ENCODE results near the gene SH3RF3.
A peak's percentile ranks its signal among the peaks of the same experiment; 100 is the strongest.
"Not testable (repeated sequence)": the region's sequence is repeated elsewhere in the genome, so short reads cannot be mapped to it uniquely, and the experiment has no call there.

SH3RF3 gene

GRCh38 chr2:109222422-109222821 lies 93.4 kb downstream of the SH3RF3 start:
- no peak for DNase-seq

- DNase-seq = no peak
Observed at GRCh38 chr2:109222825-109223471, 93.9 kb downstream of the SH3RF3 start.

GRCh38 chr2:109223490-109223889 lies 94.5 kb downstream of the SH3RF3 start:
- DNase-seq = no peak

- not testable (repeated sequence) for DNase-seq
Observed at GRCh38 chr2:109224341-109224740, 95.3 kb downstream of the SH3RF3 start.

DNA sequence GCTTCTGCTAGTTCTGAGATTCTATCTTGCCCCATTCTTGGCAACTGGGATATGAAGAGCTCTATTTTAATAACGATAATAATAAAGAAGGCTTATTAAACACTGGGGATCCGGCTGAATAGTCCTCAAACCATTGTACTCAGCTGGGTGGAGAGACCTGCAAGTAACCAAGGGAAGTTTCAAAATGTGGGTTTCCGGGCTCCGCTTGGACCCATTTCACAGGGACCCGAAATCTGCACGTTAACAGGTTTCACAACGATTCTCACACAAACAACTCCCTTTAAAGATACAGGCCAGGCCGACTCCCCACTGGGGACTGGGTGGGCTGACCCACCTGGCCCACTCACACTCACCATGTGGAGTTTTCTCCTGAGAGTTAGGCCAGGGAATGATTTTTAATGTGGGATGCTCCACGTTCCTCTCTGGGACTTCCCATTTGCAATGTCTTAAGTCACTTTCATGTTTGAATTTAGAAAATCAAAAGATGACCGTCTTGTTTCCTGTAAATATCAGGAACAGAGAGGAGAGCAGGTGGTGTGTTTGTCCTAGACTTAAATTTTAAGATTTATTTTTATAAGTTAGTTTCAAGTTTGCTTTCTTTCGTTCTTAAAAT lies 96.3 kb downstream of the SH3RF3 start:
- DNase-seq = no peak

GRCh38 chr2:109226128-109226527 lies 97.1 kb downstream of the SH3RF3 start:
- no peak for DNase-seq

DNA sequence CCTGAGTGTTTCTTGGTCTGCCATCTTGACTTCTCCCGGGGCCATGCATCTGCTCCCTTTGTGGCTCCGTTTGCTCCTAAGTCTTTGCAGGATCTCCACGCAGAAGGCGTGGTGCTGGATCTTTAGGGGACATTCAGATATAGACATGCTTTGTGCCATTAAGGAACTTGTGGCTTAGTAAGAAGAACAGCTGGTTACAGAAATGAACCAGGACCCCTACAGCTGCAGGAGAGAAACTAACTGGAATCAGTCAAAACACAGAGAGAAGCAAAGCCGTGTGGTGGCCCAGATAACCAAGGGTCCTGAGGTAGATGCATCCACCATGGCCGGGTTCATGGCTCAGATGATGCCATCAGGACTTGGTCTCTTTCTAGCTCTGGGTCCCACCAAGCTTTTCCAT lies 97.6 kb downstream of the SH3RF3 start:
- DNase-seq = no peak

DNA sequence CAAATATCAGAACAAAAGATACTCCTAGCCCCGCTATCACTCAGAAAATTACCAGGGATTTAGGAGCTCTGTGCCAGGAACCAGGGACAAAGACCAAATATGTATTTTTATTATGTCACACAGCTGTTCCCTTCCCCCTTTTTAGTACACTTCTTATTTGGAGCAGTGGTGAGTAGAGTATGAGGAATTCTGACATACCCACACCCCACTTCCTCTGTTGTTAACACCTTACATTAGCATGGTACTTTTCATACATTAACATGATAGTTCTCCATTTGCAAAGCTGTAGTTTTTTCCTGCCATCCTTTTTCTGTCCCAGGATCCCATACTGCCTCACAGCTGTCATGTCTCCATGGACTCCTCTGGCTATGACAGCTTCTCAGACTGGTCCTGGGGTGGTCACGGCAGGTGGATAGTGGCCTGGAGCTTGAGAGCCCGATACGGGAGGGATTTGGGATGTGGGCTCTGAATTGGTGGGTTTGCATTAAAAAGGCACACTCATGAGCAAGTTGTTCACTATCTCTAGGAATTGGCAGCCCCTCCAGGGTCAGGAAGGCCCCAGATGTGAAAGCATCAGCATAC lies 100.2 kb downstream of the SH3RF3 start:
- no peak for DNase-seq

DNA sequence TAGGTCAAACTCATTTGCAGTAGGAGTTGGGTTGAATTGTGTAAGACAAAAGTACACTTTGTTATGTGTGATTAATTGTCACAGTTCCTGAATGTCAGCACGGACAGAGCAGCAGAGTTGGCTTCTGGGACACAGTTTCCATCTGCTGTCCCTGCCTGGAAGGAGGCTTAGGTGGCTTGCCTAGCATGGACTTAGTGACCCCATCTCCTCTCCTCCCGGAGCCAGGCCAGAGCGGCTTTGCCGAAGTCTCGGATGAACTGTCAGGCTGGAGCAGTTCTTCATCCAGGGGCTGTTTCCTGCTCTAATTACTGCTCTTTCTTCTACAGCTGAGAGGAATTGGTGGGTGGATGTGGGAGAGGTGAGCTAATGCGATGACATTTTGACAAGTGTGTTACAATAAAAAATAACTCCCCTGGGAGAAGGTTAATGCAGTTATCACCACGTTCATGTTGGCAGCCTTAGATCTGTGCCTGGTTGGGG lies 102.0 kb downstream of the SH3RF3 start:
- DNase-seq = no peak

DNA sequence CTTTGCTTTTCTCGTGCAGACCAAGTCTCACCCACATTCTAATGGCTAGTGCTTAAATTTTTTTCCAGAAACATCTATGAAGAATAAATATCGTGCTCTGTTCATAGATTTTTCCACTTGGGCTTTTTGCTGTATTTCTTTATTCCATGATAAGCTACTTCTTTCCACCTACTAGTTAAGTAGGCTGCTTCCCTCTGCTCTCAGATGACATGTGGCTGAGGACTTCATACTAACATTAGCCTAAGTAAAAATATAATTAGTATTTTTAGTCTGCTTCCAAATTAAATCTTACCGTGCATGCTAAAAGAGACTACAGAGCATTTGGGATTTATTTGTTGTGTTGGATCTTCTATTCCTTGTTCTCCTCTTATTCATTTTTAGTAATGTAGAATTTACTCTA lies 102.4 kb downstream of the SH3RF3 start:
- no peak for DNase-seq

GRCh38 chr2:109231996-109232705 lies 103.1 kb downstream of the SH3RF3 start:
- DNase-seq = no peak

GRCh38 chr2:109232909-109233308 lies 103.9 kb downstream of the SH3RF3 start:
- DNase-seq = no peak

- no peak for DNase-seq
Observed at GRCh38 chr2:109233643-109234042, 104.6 kb downstream of the SH3RF3 start.

DNA sequence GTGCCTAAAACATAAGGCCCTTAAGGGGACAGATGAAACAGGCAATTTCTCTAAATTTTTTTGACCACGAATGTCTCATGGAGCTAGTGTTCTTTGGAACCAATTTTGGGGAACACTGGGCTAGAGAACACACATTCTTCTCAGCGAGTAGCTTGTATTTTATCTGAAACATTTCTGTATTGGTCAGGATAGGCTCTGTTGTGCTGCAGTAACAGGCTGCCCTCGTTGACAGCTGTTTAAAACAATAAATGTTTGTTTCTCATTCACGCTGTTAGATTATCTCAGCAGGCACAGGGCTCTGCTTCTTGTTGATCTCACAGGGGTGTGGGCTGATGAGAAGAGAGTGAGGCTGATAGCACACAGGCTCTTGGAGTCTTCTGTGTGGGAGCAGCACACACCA lies 105.3 kb downstream of the SH3RF3 start:
- DNase-seq = no peak

DNA sequence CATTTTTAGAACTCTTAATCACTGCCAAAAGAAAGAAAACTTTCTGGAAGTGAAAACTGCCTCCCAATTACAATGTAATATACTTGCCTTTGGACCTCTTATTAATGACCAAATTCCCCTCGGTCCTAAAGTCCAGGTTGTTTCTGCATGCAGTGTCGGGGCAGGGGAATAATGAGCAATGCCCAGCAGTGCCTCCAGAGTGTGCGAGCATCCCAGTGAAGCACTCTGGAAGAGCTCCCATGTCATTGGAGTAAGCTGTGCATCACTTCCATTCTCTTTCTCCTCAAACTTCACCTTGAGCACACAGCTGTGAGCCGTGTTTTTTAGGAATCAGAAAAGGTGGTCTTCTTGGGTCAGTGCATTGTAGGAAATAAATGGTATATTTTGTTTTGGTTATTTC lies 107.1 kb downstream of the SH3RF3 start:
- no peak for DNase-seq

- DNase-seq = no peak
Observed at GRCh38 chr2:109237792-109238191, 108.8 kb downstream of the SH3RF3 start.

DNA sequence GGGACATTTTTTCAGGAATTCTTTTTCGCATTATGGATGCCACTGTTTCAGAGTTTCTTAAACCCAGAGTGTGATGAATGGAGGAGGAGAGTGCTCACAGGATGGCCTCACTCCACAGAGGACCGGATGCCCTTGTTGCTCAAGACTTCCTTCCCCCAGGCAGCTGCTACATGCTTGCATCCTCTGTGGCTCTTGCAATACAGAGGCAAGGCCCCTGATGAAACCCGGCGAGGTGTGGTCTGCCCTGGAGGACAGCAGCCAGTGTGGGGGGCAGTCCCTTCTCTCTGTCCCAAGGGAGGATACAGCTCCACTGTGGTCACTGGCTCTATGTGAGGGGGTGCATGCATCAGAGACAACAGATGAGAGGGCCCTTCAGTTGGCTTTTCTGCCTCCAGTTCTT lies 109.6 kb downstream of the SH3RF3 start:
- DNase-seq = peak in 1 of 2 donors; percentile 13

DNA sequence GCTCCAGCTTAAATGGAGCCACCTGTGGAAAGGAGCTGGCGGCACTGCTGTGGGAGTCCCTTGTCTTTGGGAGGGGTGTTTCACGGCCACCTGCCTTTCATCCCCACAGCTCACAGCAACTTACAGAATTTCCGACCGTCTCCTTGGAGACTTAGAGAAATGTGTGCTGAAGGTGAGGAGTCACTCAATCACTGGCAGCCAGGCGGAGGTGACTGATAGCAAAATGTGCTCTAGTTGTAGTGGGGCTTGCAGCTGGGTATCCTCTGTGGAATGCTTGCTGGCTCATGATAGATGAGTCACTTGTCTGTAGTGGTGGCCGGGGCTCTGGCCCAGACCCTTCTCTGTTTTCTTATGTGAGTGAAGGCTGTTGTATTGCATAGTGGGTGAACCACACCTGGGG lies 110.7 kb downstream of the SH3RF3 start:
- no peak for DNase-seq

GRCh38 chr2:109242210-109242653 lies 113.2 kb downstream of the SH3RF3 start:
- no peak for DNase-seq

DNA sequence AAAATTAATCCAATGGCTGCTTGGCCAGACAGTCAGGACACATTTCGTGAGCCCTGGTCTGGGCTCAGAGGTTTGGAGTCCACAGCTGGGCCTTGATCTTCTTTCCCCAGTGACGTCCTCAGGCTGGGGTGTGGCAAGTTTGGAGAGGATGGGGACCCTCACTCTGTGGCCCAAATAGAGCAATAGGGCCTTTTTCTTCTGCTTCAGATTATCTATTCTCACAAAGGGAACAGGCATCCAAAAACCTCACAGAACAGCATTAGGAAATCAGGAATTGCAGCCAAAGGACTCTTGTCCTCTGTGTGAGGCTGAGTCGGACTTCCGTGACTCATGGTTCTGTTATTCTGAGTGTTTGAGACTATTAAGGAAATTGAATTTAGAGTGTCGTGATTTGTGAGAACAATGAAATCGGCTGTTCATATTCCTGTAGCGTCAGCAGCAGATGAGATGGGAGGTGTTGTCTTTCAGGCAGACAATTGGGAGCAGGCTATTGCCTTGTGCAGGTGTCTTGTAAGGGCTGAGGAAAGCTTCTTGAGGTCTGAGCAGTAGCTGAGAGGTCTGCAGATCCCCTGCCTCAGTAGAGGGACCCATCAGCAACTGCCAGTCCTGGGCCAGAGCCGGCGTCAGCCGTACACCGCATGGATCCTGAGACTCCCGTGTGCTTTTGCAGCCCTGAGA lies 113.8 kb downstream of the SH3RF3 start:
- DNase-seq = no peak

GRCh38 chr2:109243526-109244303 lies 114.7 kb downstream of the SH3RF3 start:
- DNase-seq = no peak

GRCh38 chr2:109244304-109244582 lies 115.2 kb downstream of the SH3RF3 start:
- DNase-seq = no peak

Data from stimulated activated CD4-positive, alpha-beta T cell treated with anti-CD3 and anti-CD28 coated beads, Interleukin-2, amount 100 ng/mL, for 24 hours (primary cell).